GM18505 (cell line): ENCODE results near the gene CELSR3.

ENCODE experiments used
- ATAC-seq: cut with Tn5 transposase; IDR thresholded peaks from one replicate; pipeline ENCODE4 v1.9.1; 2021; ENCODE audit not compliant: unreplicated experiment
- POLR2A ChIP-seq: IDR thresholded peaks from 4 replicates; pipeline ENCODE4 v1.6.1; 2011; ENCODE audit warnings: borderline replicate concordance; ENCODE audit not compliant: insufficient read depth, insufficient read length; ENCODE audit errors: extremely low read depth

CELSR3 gene

GRCh38 chr3:48662753-48663488 is at the start of gene CELSR3:
TSS of gene CELSR3 (minus strand) at chr3:48662886. CDS start at chr3:48662634, 252 bp downstream.
- peak; percentile 35 for TF ChIP-seq POLR2A
- ATAC-seq, result no peak

- ATAC-seq, result no peak
- TF ChIP-seq POLR2A, result no peak
Observed at GRCh38 chr3:48711727-48712126, 49.0 kb upstream of the CELSR3 start.

- no peak for TF ChIP-seq POLR2A
- no peak for ATAC-seq
Observed at GRCh38 chr3:48709051-48709461, 46.4 kb upstream of the CELSR3 start.

- ATAC-seq, result no peak
Observed at GRCh38 chr3:48708481-48708889, 45.8 kb upstream of the CELSR3 start.

GRCh38 chr3:48707157-48707556 is 44.5 kb upstream of the CELSR3 start:
- TF ChIP-seq POLR2A, result no peak

More at GRCh38 chr3:48708481-48708889, 45.8 kb upstream of the CELSR3 start:
- no peak for TF ChIP-seq POLR2A

GRCh38 chr3:48702320-48702920 is 39.7 kb upstream of the CELSR3 start:
- no peak for TF ChIP-seq POLR2A
- ATAC-seq, result no peak

More at GRCh38 chr3:48707157-48707556, 44.5 kb upstream of the CELSR3 start:
- no peak for ATAC-seq

- ATAC-seq, result no peak
- TF ChIP-seq POLR2A, result no peak
Observed at GRCh38 chr3:48700731-48701405, 38.2 kb upstream of the CELSR3 start.

GRCh38 chr3:48698891-48699290 is 36.2 kb upstream of the CELSR3 start:
- no peak for ATAC-seq
- TF ChIP-seq POLR2A, result no peak

GRCh38 chr3:48697952-48698351 is 35.3 kb upstream of the CELSR3 start:
- ATAC-seq, result no peak
- TF ChIP-seq POLR2A, result no peak

- no peak for ATAC-seq
- TF ChIP-seq POLR2A, result no peak
Observed at GRCh38 chr3:48696601-48697000, 33.9 kb upstream of the CELSR3 start.

- TF ChIP-seq POLR2A, result no peak
- no peak for ATAC-seq
Observed at GRCh38 chr3:48696156-48696555, 33.5 kb upstream of the CELSR3 start.

- TF ChIP-seq POLR2A, result no peak
- no peak for ATAC-seq
Observed at GRCh38 chr3:48695393-48695753, 32.7 kb upstream of the CELSR3 start.

- TF ChIP-seq POLR2A, result no peak
- ATAC-seq, result no peak
Observed at GRCh38 chr3:48694610-48695392, 32.1 kb upstream of the CELSR3 start.

- no peak for ATAC-seq
- no peak for TF ChIP-seq POLR2A
Observed at GRCh38 chr3:48693826-48694225, 31.1 kb upstream of the CELSR3 start.

GRCh38 chr3:48692551-48692950 is 29.9 kb upstream of the CELSR3 start:
- no peak for ATAC-seq
- TF ChIP-seq POLR2A, result no peak
